ENCODE measurements around the gene EGLN3.

The EGLN3 gene

GRCh38 chr14:33903369-33903768, 47.5 kb downstream of the EGLN3 start:
- Histone ChIP-seq H3K27me3 (replicated peaks; ENCODE audit: control insufficient read depth, insufficient read depth, low read length, poor library complexity, severe bottlenecking) (no peaks in the 10 kb centered on the region), H3K27ac (ENCODE audit: insufficient read depth, low read length, poor library complexity, severe bottlenecking) (no peak overlapping the region), H3K9me3 (ENCODE audit: control insufficient read depth, low read length) (no peaks in the 10 kb centered on the region), H3K4me3 (ENCODE audit: insufficient read depth, low read depth, low read length, poor library complexity, severe bottlenecking) (no peak overlapping the region), H3K36me3 (ENCODE audit: control insufficient read depth, insufficient read depth, low read length) (no peaks in the 10 kb centered on the region), H3K4me1 (ENCODE audit: control insufficient read depth, insufficient read depth, low read length, poor library complexity, severe bottlenecking) (no peaks in the 10 kb centered on the region)
- no peak for DNase-seq

- no peak for DNase-seq
- Histone ChIP-seq H3K4me1 (ENCODE audit: control insufficient read depth, insufficient read depth, low read length, poor library complexity, severe bottlenecking) (no peaks in the 10 kb centered on the region), H3K27ac (ENCODE audit: insufficient read depth, low read length, poor library complexity, severe bottlenecking) (no peak overlapping the region), H3K9me3 (ENCODE audit: control insufficient read depth, low read length) (no peaks in the 10 kb centered on the region), H3K27me3 (replicated peaks; ENCODE audit: control insufficient read depth, insufficient read depth, low read length, poor library complexity, severe bottlenecking) (no peaks in the 10 kb centered on the region), H3K36me3 (ENCODE audit: control insufficient read depth, insufficient read depth, low read length) (no peaks in the 10 kb centered on the region), H3K4me3 (ENCODE audit: insufficient read depth, low read depth, low read length, poor library complexity, severe bottlenecking) (no peak overlapping the region)
Observed at GRCh38 chr14:33902363-33902762, 48.5 kb downstream of the EGLN3 start.

GRCh38 chr14:33901426-33902155, 49.3 kb downstream of the EGLN3 start:
- Histone ChIP-seq H3K9me3 (ENCODE audit: control insufficient read depth, low read length) (no peaks in the 10 kb centered on the region), H3K27me3 (replicated peaks; ENCODE audit: control insufficient read depth, insufficient read depth, low read length, poor library complexity, severe bottlenecking) (no peaks in the 10 kb centered on the region), H3K4me3 (ENCODE audit: insufficient read depth, low read depth, low read length, poor library complexity, severe bottlenecking) (no peak overlapping the region), H3K27ac (ENCODE audit: insufficient read depth, low read length, poor library complexity, severe bottlenecking) (no peak overlapping the region), H3K36me3 (ENCODE audit: control insufficient read depth, insufficient read depth, low read length) (no peaks in the 10 kb centered on the region), H3K4me1 (ENCODE audit: control insufficient read depth, insufficient read depth, low read length, poor library complexity, severe bottlenecking) (no peaks in the 10 kb centered on the region)
- no peak for DNase-seq

GRCh38 chr14:33900706-33901105, 50.2 kb downstream of the EGLN3 start:
- Histone ChIP-seq H3K4me3 (ENCODE audit: insufficient read depth, low read depth, low read length, poor library complexity, severe bottlenecking) (no peak overlapping the region), H3K27me3 (replicated peaks; ENCODE audit: control insufficient read depth, insufficient read depth, low read length, poor library complexity, severe bottlenecking) (no peaks in the 10 kb centered on the region), H3K36me3 (ENCODE audit: control insufficient read depth, insufficient read depth, low read length) (no peaks in the 10 kb centered on the region), H3K27ac (ENCODE audit: insufficient read depth, low read length, poor library complexity, severe bottlenecking) (no peak overlapping the region), H3K9me3 (ENCODE audit: control insufficient read depth, low read length) (no peaks in the 10 kb centered on the region), H3K4me1 (ENCODE audit: control insufficient read depth, insufficient read depth, low read length, poor library complexity, severe bottlenecking) (no peaks in the 10 kb centered on the region)
- no peak for DNase-seq

- H3K36me3 ChIP-seq (ENCODE audit: control insufficient read depth, insufficient read depth, low read length) = no peaks in the 10 kb centered on the region
- H3K27ac ChIP-seq (ENCODE audit: insufficient read depth, low read length, poor library complexity, severe bottlenecking) = no peak overlapping the region
- H3K27me3 ChIP-seq (replicated peaks; ENCODE audit: control insufficient read depth, insufficient read depth, low read length, poor library complexity, severe bottlenecking) = no peaks in the 10 kb centered on the region
- no peak for DNase-seq
- no peaks in the 10 kb centered on the region for H3K9me3 ChIP-seq (ENCODE audit: control insufficient read depth, low read length)
- no peaks in the 10 kb centered on the region for H3K4me1 ChIP-seq (ENCODE audit: control insufficient read depth, insufficient read depth, low read length, poor library complexity, severe bottlenecking)
- H3K4me3 ChIP-seq (ENCODE audit: insufficient read depth, low read depth, low read length, poor library complexity, severe bottlenecking) = no peak overlapping the region
Observed at GRCh38 chr14:33899723-33900341, 51.0 kb downstream of the EGLN3 start.

- no peaks in the 10 kb centered on the region for H3K27me3 ChIP-seq (replicated peaks; ENCODE audit: control insufficient read depth, insufficient read depth, low read length, poor library complexity, severe bottlenecking)
- no peak for DNase-seq
- H3K4me1 ChIP-seq (ENCODE audit: control insufficient read depth, insufficient read depth, low read length, poor library complexity, severe bottlenecking) = no peaks in the 10 kb centered on the region
- no peaks in the 10 kb centered on the region for H3K36me3 ChIP-seq (ENCODE audit: control insufficient read depth, insufficient read depth, low read length)
- no peaks in the 10 kb centered on the region for H3K9me3 ChIP-seq (ENCODE audit: control insufficient read depth, low read length)
- H3K27ac ChIP-seq (ENCODE audit: insufficient read depth, low read length, poor library complexity, severe bottlenecking) = no peak overlapping the region
- H3K4me3 ChIP-seq (ENCODE audit: insufficient read depth, low read depth, low read length, poor library complexity, severe bottlenecking) = no peak overlapping the region
Observed at GRCh38 chr14:33897878-33898535, 52.9 kb downstream of the EGLN3 start.

GRCh38 chr14:33897382-33897781, 53.5 kb downstream of the EGLN3 start:
- DNase-seq = no peak
- no peak overlapping the region for H3K4me3 ChIP-seq (ENCODE audit: insufficient read depth, low read depth, low read length, poor library complexity, severe bottlenecking)
- no peak overlapping the region for H3K27ac ChIP-seq (ENCODE audit: insufficient read depth, low read length, poor library complexity, severe bottlenecking)
- H3K36me3 ChIP-seq (ENCODE audit: control insufficient read depth, insufficient read depth, low read length) = no peaks in the 10 kb centered on the region
- H3K27me3 ChIP-seq (replicated peaks; ENCODE audit: control insufficient read depth, insufficient read depth, low read length, poor library complexity, severe bottlenecking) = no peaks in the 10 kb centered on the region
- no peaks in the 10 kb centered on the region for H3K4me1 ChIP-seq (ENCODE audit: control insufficient read depth, insufficient read depth, low read length, poor library complexity, severe bottlenecking)
- no peaks in the 10 kb centered on the region for H3K9me3 ChIP-seq (ENCODE audit: control insufficient read depth, low read length)

GRCh38 chr14:33894339-33894738, 56.5 kb downstream of the EGLN3 start:
- no peaks in the 10 kb centered on the region for H3K4me1 ChIP-seq (ENCODE audit: control insufficient read depth, insufficient read depth, low read length, poor library complexity, severe bottlenecking)

GRCh38 chr14:33891700-33892099, 59.2 kb downstream of the EGLN3 start:
- no peaks in the 10 kb centered on the region for H3K36me3 ChIP-seq (ENCODE audit: control insufficient read depth, insufficient read depth, low read length)
- no peak overlapping the region for H3K4me3 ChIP-seq (ENCODE audit: insufficient read depth, low read depth, low read length, poor library complexity, severe bottlenecking)
- H3K9me3 ChIP-seq (ENCODE audit: control insufficient read depth, low read length) = peaks cover 3% of the 10 kb centered on the region
- no peaks in the 10 kb centered on the region for H3K27me3 ChIP-seq (replicated peaks; ENCODE audit: control insufficient read depth, insufficient read depth, low read length, poor library complexity, severe bottlenecking)
- no peak for DNase-seq
- H3K27ac ChIP-seq (ENCODE audit: insufficient read depth, low read length, poor library complexity, severe bottlenecking) = no peak overlapping the region
- no peaks in the 10 kb centered on the region for H3K4me1 ChIP-seq (ENCODE audit: control insufficient read depth, insufficient read depth, low read length, poor library complexity, severe bottlenecking)

More at GRCh38 chr14:33894339-33894738, 56.5 kb downstream of the EGLN3 start:
- Histone ChIP-seq H3K27me3 (replicated peaks; ENCODE audit: control insufficient read depth, insufficient read depth, low read length, poor library complexity, severe bottlenecking) (no peaks in the 10 kb centered on the region), H3K27ac (ENCODE audit: insufficient read depth, low read length, poor library complexity, severe bottlenecking) (no peak overlapping the region), H3K4me3 (ENCODE audit: insufficient read depth, low read depth, low read length, poor library complexity, severe bottlenecking) (no peak overlapping the region), H3K36me3 (ENCODE audit: control insufficient read depth, insufficient read depth, low read length) (no peaks in the 10 kb centered on the region), H3K9me3 (ENCODE audit: control insufficient read depth, low read length) (no peaks in the 10 kb centered on the region)
- no peak for DNase-seq

GRCh38 chr14:33884916-33885315, 66.0 kb downstream of the EGLN3 start:
- no peaks in the 10 kb centered on the region for H3K27me3 ChIP-seq (replicated peaks; ENCODE audit: control insufficient read depth, insufficient read depth, low read length, poor library complexity, severe bottlenecking)
- no peaks in the 10 kb centered on the region for H3K4me1 ChIP-seq (ENCODE audit: control insufficient read depth, insufficient read depth, low read length, poor library complexity, severe bottlenecking)
- H3K4me3 ChIP-seq (ENCODE audit: insufficient read depth, low read depth, low read length, poor library complexity, severe bottlenecking) = no peak overlapping the region
- peaks cover 3% of the 10 kb centered on the region for H3K9me3 ChIP-seq (ENCODE audit: control insufficient read depth, low read length)
- no peak overlapping the region for H3K27ac ChIP-seq (ENCODE audit: insufficient read depth, low read length, poor library complexity, severe bottlenecking)
- no peak for DNase-seq
- H3K36me3 ChIP-seq (ENCODE audit: control insufficient read depth, insufficient read depth, low read length) = no peaks in the 10 kb centered on the region

All from effector memory CD4-positive, alpha-beta T cell (primary cell).